Effector memory CD4-positive, alpha-beta T cell (primary cell): ENCODE data around the gene FYB2.

Experiments
- DNase-seq, 3 donors: peaks; one replicate each; pipeline ENCODE4 v3.0.0-alpha.2; 2020
- H3K27ac ChIP-seq: 2 replicates; pipeline ENCODE4 v1.7.0; 2013; ENCODE audit warnings: mild to moderate bottlenecking, low read length, moderate library complexity; ENCODE audit not compliant: insufficient read depth, poor library complexity, severe bottlenecking
- H3K27me3 ChIP-seq: replicated peaks from 2 replicates; pipeline ENCODE4 v1.7.0; 2013; ENCODE audit warnings: mild to moderate bottlenecking, low read length; ENCODE audit not compliant: insufficient read depth, control insufficient read depth, poor library complexity, severe bottlenecking
- H3K36me3 ChIP-seq: 2 replicates; pipeline ENCODE4 v1.7.0; 2013; ENCODE audit warnings: mild to moderate bottlenecking, low read length, moderate library complexity; ENCODE audit not compliant: control insufficient read depth, insufficient read depth
- H3K4me1 ChIP-seq: 2 replicates; pipeline ENCODE4 v1.7.0; 2013; ENCODE audit warnings: low read length, mild to moderate bottlenecking; ENCODE audit not compliant: control insufficient read depth, insufficient read depth, poor library complexity, severe bottlenecking
- H3K4me3 ChIP-seq: 2 replicates; pipeline ENCODE4 v1.7.0; 2013; ENCODE audit warnings: low read length, low read depth, mild to moderate bottlenecking; ENCODE audit not compliant: insufficient read depth, poor library complexity, severe bottlenecking
- H3K9me3 ChIP-seq: 2 replicates; pipeline ENCODE4 v1.7.0; 2013; ENCODE audit warnings: mild to moderate bottlenecking, low read length, moderate library complexity; ENCODE audit not compliant: control insufficient read depth

FYB2 gene

GRCh38 chr1:56707379-56707778 lies 111.8 kb downstream of the FYB2 start:
- H3K36me3 ChIP-seq, result no peaks in the 10 kb centered on the region
- no peaks in the 10 kb centered on the region for H3K27me3 ChIP-seq
- no peak for DNase-seq
- no peak overlapping the region for H3K27ac ChIP-seq
- H3K4me1 ChIP-seq, result no peaks in the 10 kb centered on the region
- no peak overlapping the region for H3K4me3 ChIP-seq
- no peaks in the 10 kb centered on the region for H3K9me3 ChIP-seq

- no peaks in the 10 kb centered on the region for H3K36me3 ChIP-seq
- no peaks in the 10 kb centered on the region for H3K9me3 ChIP-seq
- DNase-seq, result no peak
- no peaks in the 10 kb centered on the region for H3K27me3 ChIP-seq
- no peak overlapping the region for H3K27ac ChIP-seq
- H3K4me3 ChIP-seq, result no peak overlapping the region
- H3K4me1 ChIP-seq, result no peaks in the 10 kb centered on the region
These were observed 115.5 kb downstream of the FYB2 start for GRCh38 chr1:56703747-56704146.

DNA sequence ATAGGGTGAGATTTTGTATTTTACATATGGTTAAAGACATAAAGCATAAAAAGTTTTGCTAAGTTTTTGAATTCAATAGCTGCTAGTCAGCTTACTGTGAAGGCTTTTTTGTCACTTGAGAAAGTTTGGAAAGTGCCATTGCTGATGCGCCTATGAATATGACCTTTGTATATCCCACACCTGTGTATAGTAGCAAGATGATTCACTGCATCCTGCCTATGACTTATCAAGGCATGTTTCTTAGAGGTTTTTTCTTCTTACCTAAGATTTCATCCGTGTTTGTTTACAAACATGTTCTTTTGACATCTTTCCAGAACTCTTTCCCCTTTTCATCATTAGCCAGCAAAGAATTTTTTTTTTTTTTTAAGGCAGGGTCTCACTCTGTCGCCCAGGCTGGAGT lies 122.5 kb downstream of the FYB2 start:
- Histone ChIP-seq H3K9me3 (no peaks in the 10 kb centered on the region), H3K4me3 (no peak overlapping the region), H3K4me1 (no peaks in the 10 kb centered on the region), H3K36me3 (no peaks in the 10 kb centered on the region), H3K27me3 (no peaks in the 10 kb centered on the region), H3K27ac (no peak overlapping the region)
- no peak for DNase-seq

DNA sequence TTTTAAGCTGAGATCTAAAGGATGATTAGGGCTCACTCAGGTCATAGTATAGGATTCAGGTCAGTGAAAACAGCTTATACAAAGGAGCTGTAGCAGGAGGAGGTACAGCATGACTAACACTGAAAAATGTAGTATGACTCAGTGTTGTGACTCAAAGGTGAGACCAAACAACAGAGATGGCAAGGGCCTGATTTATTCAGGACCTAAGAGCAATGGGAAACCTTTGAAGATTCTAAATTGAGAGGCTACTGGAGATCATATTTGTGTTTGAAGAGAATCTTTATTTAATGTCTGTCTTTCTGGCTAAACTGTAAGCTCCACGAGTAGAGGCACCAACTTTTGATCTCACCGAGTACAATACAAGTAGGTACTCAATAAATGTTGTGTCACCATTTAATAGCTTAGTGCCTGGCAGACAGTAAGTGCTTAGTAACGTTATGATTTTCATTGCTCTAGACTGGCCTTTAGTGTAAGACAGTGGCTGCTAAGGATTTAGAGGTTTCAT lies 130.6 kb downstream of the FYB2 start:
- H3K4me3 ChIP-seq, result no peak overlapping the region
- H3K4me1 ChIP-seq, result no peaks in the 10 kb centered on the region
- DNase-seq, result no peak
- no peak overlapping the region for H3K27ac ChIP-seq
- H3K9me3 ChIP-seq, result no peaks in the 10 kb centered on the region
- no peaks in the 10 kb centered on the region for H3K36me3 ChIP-seq
- no peaks in the 10 kb centered on the region for H3K27me3 ChIP-seq

DNA sequence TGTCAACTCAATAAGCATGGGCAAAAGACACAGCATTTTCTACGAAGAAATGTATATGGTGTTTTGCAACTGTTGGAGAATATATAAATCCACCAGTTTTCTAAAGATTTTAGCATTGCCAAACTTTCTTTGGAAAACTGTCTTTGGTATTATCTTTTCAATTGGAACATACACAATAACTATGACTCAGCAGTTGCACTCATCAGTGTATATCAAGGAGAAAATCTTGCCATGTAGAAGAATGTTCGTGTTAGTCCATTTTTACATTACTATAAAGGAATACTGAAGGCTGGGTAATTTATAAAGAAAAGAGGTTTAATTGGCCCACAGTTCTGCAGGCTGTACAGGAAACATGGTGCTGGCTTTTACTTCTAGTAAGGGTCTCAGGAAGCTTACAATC lies 133.0 kb downstream of the FYB2 start:
- H3K36me3 ChIP-seq, result no peaks in the 10 kb centered on the region
- DNase-seq, result no peak
- no peaks in the 10 kb centered on the region for H3K27me3 ChIP-seq

DNA sequence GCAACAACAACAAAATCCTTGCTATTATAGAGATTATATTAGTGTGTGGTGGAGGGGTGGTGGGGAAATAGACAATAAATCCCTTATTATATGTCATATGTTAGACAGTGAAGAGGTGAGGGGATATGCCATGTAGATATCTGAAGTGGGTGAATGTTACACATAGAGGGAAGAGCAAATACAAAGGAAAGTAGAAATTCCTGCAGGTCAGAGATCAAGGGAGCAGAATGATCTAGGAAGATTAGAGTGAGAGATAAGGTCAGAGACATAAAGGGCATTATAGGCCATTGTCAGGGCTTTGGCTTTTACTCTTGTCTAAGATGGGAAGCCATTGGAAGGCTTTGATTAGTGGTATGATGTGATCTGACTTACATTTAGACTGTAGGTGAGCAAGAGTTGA lies 135.6 kb downstream of the FYB2 start:
- H3K27me3 ChIP-seq, result no peaks in the 10 kb centered on the region
- no peaks in the 10 kb centered on the region for H3K36me3 ChIP-seq
- H3K27ac ChIP-seq, result no peak overlapping the region
- DNase-seq, result no peak
- H3K4me1 ChIP-seq, result no peaks in the 10 kb centered on the region
- no peak overlapping the region for H3K4me3 ChIP-seq
- H3K9me3 ChIP-seq, result no peaks in the 10 kb centered on the region

More for the DNA sequence above, 133.0 kb downstream of the FYB2 start:
- no peak overlapping the region for H3K4me3 ChIP-seq
- no peaks in the 10 kb centered on the region for H3K4me1 ChIP-seq
- no peak overlapping the region for H3K27ac ChIP-seq
- H3K9me3 ChIP-seq, result no peaks in the 10 kb centered on the region

GRCh38 chr1:56676571-56677035 lies 142.6 kb downstream of the FYB2 start:
- no peaks in the 10 kb centered on the region for H3K4me1 ChIP-seq
- no peak overlapping the region for H3K27ac ChIP-seq
- no peaks in the 10 kb centered on the region for H3K36me3 ChIP-seq
- no peaks in the 10 kb centered on the region for H3K9me3 ChIP-seq
- no peak overlapping the region for H3K4me3 ChIP-seq
- no peak for DNase-seq
- H3K27me3 ChIP-seq, result no peaks in the 10 kb centered on the region

DNA sequence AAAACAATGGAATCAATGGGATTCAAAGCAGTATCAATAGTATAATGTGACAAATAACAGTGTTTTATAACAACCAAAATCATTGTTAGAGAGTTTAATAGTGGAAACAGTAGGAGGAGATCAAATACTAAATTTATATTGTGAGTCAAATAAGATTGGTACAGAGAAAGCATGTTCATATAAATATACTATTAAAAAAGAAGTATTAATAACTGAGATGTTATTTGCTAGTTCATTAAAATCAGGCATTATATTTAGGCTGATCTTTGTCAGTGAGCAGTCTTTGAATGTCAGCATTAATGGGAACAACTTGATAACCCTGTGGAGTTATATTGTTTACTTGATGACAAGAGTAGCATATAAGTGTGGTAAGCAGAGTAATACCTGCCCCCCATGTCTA lies 143.4 kb downstream of the FYB2 start:
- Histone ChIP-seq H3K9me3 (no peaks in the 10 kb centered on the region), H3K4me1 (no peaks in the 10 kb centered on the region), H3K27ac (no peak overlapping the region), H3K27me3 (no peaks in the 10 kb centered on the region), H3K36me3 (no peaks in the 10 kb centered on the region), H3K4me3 (no peak overlapping the region)
- DNase-seq, result no peak

GRCh38 chr1:56672579-56672978 lies 146.6 kb downstream of the FYB2 start:
- Histone ChIP-seq H3K27me3 (no peaks in the 10 kb centered on the region), H3K36me3 (no peaks in the 10 kb centered on the region), H3K4me1 (no peaks in the 10 kb centered on the region), H3K27ac (no peak overlapping the region), H3K4me3 (no peak overlapping the region), H3K9me3 (no peaks in the 10 kb centered on the region)
- DNase-seq, result no peak

DNA sequence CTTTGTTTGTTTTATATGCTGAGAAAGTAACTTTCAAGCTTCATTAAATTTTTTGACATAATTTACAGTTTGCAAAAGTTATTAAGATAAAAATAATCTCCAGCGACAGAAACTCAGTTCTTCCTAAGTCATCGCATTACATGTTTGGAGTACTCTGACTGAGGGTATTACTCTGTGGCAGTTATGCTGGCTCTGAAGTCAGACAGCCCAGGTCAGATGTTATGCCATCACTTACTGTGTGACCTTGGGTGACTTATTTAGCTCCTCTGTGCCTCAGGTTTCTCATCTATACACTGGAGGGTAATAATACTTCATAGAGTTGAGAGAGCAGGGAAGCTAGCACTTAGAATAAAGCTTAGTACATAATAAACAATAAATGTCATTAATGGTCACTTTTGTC lies 147.7 kb downstream of the FYB2 start:
- Histone ChIP-seq H3K36me3 (no peaks in the 10 kb centered on the region), H3K9me3 (no peaks in the 10 kb centered on the region), H3K27ac (no peak overlapping the region), H3K27me3 (no peaks in the 10 kb centered on the region), H3K4me1 (no peaks in the 10 kb centered on the region), H3K4me3 (no peak overlapping the region)
- DNase-seq, result no peak

GRCh38 chr1:56671085-56671484 lies 148.1 kb downstream of the FYB2 start:
- H3K27me3 ChIP-seq, result no peaks in the 10 kb centered on the region
- H3K9me3 ChIP-seq, result no peaks in the 10 kb centered on the region
- no peak overlapping the region for H3K4me3 ChIP-seq
- DNase-seq, result no peak
- H3K4me1 ChIP-seq, result no peaks in the 10 kb centered on the region
- no peak overlapping the region for H3K27ac ChIP-seq
- H3K36me3 ChIP-seq, result no peaks in the 10 kb centered on the region
